ENCODE results near the gene C4B.
"Not testable (repeated sequence)": the region's sequence is repeated elsewhere in the genome, so short reads cannot be mapped to it uniquely, and the experiment has no call there.

Gene C4B

GRCh38 chr6:32037598-32038524 lies 23.3 kb downstream of the C4B start, which contains the start of gene CYP21A2:
CYP21A2 (plus strand) TSS chr6:32038415; CDS start chr6:32038423, 8 bp downstream.
- DNase-seq: not testable (repeated sequence)

GRCh38 chr6:32038878-32039277 lies 24.3 kb downstream of the C4B start:
- not testable (repeated sequence) for DNase-seq

GRCh38 chr6:32039321-32040274 lies 25.0 kb downstream of the C4B start:
- not testable (repeated sequence) for DNase-seq

- DNase-seq: not testable (repeated sequence)
These were observed 25.9 kb downstream of the C4B start for GRCh38 chr6:32040299-32041049.

GRCh38 chr6:32041050-32041321 lies 26.4 kb downstream of the C4B start:
- not testable (repeated sequence) for DNase-seq

- not testable (repeated sequence) for DNase-seq
These were observed 26.8 kb downstream of the C4B start for GRCh38 chr6:32041385-32041784.

- not testable (repeated sequence) for DNase-seq
These were observed 27.7 kb downstream of the C4B start for GRCh38 chr6:32042276-32042675.

- not testable (repeated sequence) for DNase-seq
These were observed 29.2 kb downstream of the C4B start for GRCh38 chr6:32043589-32044380.

GRCh38 chr6:32044916-32045315 lies 30.3 kb downstream of the C4B start:
- not testable (repeated sequence) for DNase-seq

GRCh38 chr6:32045811-32046449 lies 31.3 kb downstream of the C4B start:
- no peak for DNase-seq

- no peak for DNase-seq
These were observed 32.0 kb downstream of the C4B start for GRCh38 chr6:32046450-32047083.

- peak in 2 of 3 donors; percentile 15 to 16 for DNase-seq
These were observed 32.5 kb downstream of the C4B start for GRCh38 chr6:32047084-32047478.

GRCh38 chr6:32047539-32047854 lies 32.9 kb downstream of the C4B start:
- no peak for DNase-seq

- DNase-seq: peak; percentile 62 to 81 (median 77)
These were observed 33.5 kb downstream of the C4B start for GRCh38 chr6:32047855-32048766.

- DNase-seq: not testable (repeated sequence)
These were observed 34.6 kb downstream of the C4B start for GRCh38 chr6:32049149-32049548.

- DNase-seq: not testable (repeated sequence)
These were observed 35.1 kb downstream of the C4B start for GRCh38 chr6:32049736-32050135.

- DNase-seq: no peak
These were observed 36.0 kb downstream of the C4B start for GRCh38 chr6:32050562-32050961.

- not testable (repeated sequence) for DNase-seq
These were observed 38.0 kb downstream of the C4B start for GRCh38 chr6:32052626-32053025.

- not testable (repeated sequence) for DNase-seq
These were observed 38.7 kb downstream of the C4B start for GRCh38 chr6:32053314-32053713.

- not testable (repeated sequence) for DNase-seq
These were observed 41.2 kb downstream of the C4B start for GRCh38 chr6:32055756-32056155.

All from suppressor macrophage treated with lipopolysaccharide for 1 hour (primary cell).